ENCODE data around the gene INHA. TPM values are rescaled to one million over a fixed set of nuclear protein-coding genes. Genes with fewer than 3 reads are reported as not detected.

Gene INHA
- total RNA-seq, 1 experiment from 2014 or later: 1.5 TPM

DNA sequence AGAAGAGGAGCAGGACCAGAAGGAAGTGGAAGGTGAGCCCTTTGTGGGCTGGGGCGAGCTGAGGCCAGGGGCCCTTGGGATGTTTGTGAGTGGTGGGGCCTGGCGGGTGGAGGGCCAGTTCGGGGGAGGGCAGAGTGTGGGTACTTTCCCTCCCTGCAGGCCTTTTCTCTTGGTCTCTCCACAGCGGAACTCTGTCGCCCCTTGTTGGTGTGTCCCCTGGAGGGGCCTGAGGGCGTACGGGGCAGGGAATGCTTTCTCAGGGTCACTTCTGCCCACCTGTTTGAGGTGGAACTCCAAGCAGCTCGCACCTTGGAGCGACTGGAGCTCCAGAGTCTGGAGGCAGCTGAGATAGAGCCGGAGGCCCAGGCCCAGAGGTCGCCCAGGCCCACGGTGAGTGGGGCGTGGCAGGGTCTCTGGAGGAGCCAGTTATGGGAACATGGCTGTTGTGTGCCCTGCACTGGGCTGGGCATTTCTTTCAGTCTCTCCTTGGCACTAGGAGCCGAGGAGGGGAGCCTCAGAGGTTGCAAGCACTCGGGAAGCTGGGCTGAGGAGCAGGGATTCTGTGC is 36.4 kb downstream of the INHA start:
- BruUV-seq (replicated peaks): no TSS peak
- H3K9me3 ChIP-seq (ENCODE audit: low read length): no peaks in the 10 kb centered on the region
- TF ChIP-seq, protein P1, sequence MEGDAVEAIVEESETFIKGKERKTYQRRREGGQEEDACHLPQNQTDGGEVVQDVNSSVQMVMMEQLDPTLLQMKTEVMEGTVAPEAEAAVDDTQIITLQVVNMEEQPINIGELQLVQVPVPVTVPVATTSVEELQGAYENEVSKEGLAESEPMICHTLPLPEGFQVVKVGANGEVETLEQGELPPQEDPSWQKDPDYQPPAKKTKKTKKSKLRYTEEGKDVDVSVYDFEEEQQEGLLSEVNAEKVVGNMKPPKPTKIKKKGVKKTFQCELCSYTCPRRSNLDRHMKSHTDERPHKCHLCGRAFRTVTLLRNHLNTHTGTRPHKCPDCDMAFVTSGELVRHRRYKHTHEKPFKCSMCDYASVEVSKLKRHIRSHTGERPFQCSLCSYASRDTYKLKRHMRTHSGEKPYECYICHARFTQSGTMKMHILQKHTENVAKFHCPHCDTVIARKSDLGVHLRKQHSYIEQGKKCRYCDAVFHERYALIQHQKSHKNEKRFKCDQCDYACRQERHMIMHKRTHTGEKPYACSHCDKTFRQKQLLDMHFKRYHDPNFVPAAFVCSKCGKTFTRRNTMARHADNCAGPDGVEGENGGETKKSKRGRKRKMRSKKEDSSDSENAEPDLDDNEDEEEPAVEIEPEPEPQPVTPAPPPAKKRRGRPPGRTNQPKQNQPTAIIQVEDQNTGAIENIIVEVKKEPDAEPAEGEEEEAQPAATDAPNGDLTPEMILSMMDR (conservative IDR thresholded peaks at IDR 0.05; ENCODE audit: low read depth, low read length): no peak
- no peak for TF ChIP-seq EZH2 (IDR thresholded peaks at IDR 0.05; ENCODE audit: low read length, unreplicated experiment)
- DNase-seq (no peak), ATAC-seq (no peak)
- intact Hi-C loops (cut with micrococcal nuclease): no loop called here
- H2AFZ ChIP-seq (ENCODE audit: low read length): no peak overlapping the region
- H3K9ac ChIP-seq (ENCODE audit: low read length): no peak overlapping the region
- no peaks in the 10 kb centered on the region for H3K27me3 ChIP-seq (ENCODE audit: low read length)
- no peaks in the 10 kb centered on the region for H4K20me1 ChIP-seq (ENCODE audit: low read length)
- H3F3A ChIP-seq (ENCODE audit: low read length, unreplicated experiment): no peaks in the 10 kb centered on the region
- no peak overlapping the region for H3K4me2 ChIP-seq (ENCODE audit: low read length)
- H3K36me3 ChIP-seq (ENCODE audit: low read depth, low read length): no peaks in the 10 kb centered on the region; the same call in 1 of the 2 replicates
- CTCF ChIA-PET: no interaction called here
- no peaks in the 10 kb centered on the region for H3K79me2 ChIP-seq (ENCODE audit: low read length)
- no peaks in the 10 kb centered on the region for H3K4me1 ChIP-seq (ENCODE audit: insufficient read depth, low read length)
- no peak overlapping the region for H3K27ac ChIP-seq (ENCODE audit: low read length)
- no peak overlapping the region for H3K4me3 ChIP-seq (ENCODE audit: low read length)
- POLR2A ChIA-PET (ENCODE audit: unreplicated experiment): no interaction called here
- H3K9me2 ChIP-seq (replicated peaks; ENCODE audit: low read length): no peaks in the 10 kb centered on the region

DNA sequence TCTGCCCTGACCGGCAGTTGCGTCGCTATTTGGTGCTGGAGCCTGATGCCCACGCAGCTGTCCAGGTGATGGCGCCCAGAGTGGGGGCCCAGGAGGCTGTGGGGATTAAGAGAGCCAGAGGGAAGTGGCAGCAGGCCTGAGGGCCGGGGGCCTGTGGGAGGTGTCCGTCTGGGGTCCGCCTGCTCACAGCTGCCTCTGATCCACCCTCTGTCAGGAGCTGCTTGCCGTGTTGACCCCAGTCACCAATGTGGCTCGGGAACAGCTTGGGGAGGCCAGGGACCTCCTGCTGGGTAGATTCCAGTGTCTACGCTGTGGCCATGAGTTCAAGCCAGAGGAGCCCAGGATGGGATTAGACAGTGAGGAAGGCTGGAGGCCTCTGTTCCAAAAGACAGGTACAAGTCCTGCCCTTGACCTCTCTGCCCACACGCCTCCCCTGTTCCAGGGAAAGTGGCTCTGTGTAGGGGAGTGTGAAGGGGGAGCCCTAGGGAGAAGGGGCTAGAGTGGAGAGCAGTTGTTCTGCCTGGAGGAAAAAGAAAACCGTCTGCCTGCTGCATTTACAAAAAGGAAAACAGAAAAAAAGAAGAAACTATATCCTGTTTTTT is 37.1 kb downstream of the INHA start:
- Histone ChIP-seq H3F3A (ENCODE audit: low read length, unreplicated experiment) (no peaks in the 10 kb centered on the region), H3K27me3 (ENCODE audit: low read length) (no peaks in the 10 kb centered on the region), H3K4me2 (ENCODE audit: low read length) (no peak overlapping the region), H3K9me2 (replicated peaks; ENCODE audit: low read length) (no peaks in the 10 kb centered on the region), H4K20me1 (ENCODE audit: low read length) (no peaks in the 10 kb centered on the region), H3K9ac (ENCODE audit: low read length) (no peak overlapping the region), H3K9me3 (ENCODE audit: low read length) (no peaks in the 10 kb centered on the region), H3K4me1 (ENCODE audit: insufficient read depth, low read length) (no peaks in the 10 kb centered on the region), H3K79me2 (ENCODE audit: low read length) (no peaks in the 10 kb centered on the region), H3K4me3 (ENCODE audit: low read length) (no peak overlapping the region), H3K27ac (ENCODE audit: low read length) (no peak overlapping the region), H2AFZ (ENCODE audit: low read length) (no peak overlapping the region), H3K36me3 (ENCODE audit: low read depth, low read length) (no peaks in the 10 kb centered on the region; the same call in 1 of the 2 replicates)
- ChIA-PET POLR2A (ENCODE audit: unreplicated experiment) (no interaction called here), CTCF (no interaction called here)
- TF ChIP-seq EZH2 (IDR thresholded peaks at IDR 0.05; ENCODE audit: low read length, unreplicated experiment) (no peak), EZH2phosphoT487 (IDR thresholded peaks at IDR 0.05; ENCODE audit: borderline replicate concordance, low read length) (no peak)
- TF ChIP-seq, protein P1 (conservative IDR thresholded peaks at IDR 0.05; ENCODE audit: low read depth, low read length): no peak
- no TSS peak for BruUV-seq (replicated peaks)
- intact Hi-C loops (cut with micrococcal nuclease): no loop called here
- ATAC-seq (no peak), DNase-seq (no peak)

GRCh38 chr2:219611306-219611705 is 39.2 kb downstream of the INHA start:
- no peak overlapping the region for H2AFZ ChIP-seq (ENCODE audit: low read length)
- H3K27ac ChIP-seq (ENCODE audit: low read length): no peak overlapping the region
- H3K4me2 ChIP-seq (ENCODE audit: low read length): no peak overlapping the region
- H3K9ac ChIP-seq (ENCODE audit: low read length): no peak overlapping the region
- no peaks in the 10 kb centered on the region for H3F3A ChIP-seq (ENCODE audit: low read length, unreplicated experiment)
- no peak overlapping the region for H3K4me3 ChIP-seq (ENCODE audit: low read length)
- H3K9me2 ChIP-seq (replicated peaks; ENCODE audit: low read length): no peaks in the 10 kb centered on the region
- no peaks in the 10 kb centered on the region for H3K9me3 ChIP-seq (ENCODE audit: low read length)
- H3K27me3 ChIP-seq (ENCODE audit: low read length): no peaks in the 10 kb centered on the region
- ChIA-PET POLR2A (ENCODE audit: unreplicated experiment) (no interaction called here), CTCF (no interaction called here)
- no peak for TF ChIP-seq EZH2phosphoT487 (IDR thresholded peaks at IDR 0.05; ENCODE audit: borderline replicate concordance, low read length)
- TF ChIP-seq, protein P1 (conservative IDR thresholded peaks at IDR 0.05; ENCODE audit: low read depth, low read length): no peak
- no peak for TF ChIP-seq EZH2 (IDR thresholded peaks at IDR 0.05; ENCODE audit: low read length, unreplicated experiment)
- H3K79me2 ChIP-seq (ENCODE audit: low read length): no peaks in the 10 kb centered on the region
- peaks cover 2% of the 10 kb centered on the region; the same call in 1 of the 2 replicates for H3K36me3 ChIP-seq (ENCODE audit: low read depth, low read length)
- no peaks in the 10 kb centered on the region for H4K20me1 ChIP-seq (ENCODE audit: low read length)
- DNase-seq (no peak), ATAC-seq (no peak)
- intact Hi-C loops (cut with micrococcal nuclease): no loop called here
- no TSS peak for BruUV-seq (replicated peaks)
- H3K4me1 ChIP-seq (ENCODE audit: insufficient read depth, low read length): no peaks in the 10 kb centered on the region
